ENCODE results near the gene LRTM1.

DNA sequence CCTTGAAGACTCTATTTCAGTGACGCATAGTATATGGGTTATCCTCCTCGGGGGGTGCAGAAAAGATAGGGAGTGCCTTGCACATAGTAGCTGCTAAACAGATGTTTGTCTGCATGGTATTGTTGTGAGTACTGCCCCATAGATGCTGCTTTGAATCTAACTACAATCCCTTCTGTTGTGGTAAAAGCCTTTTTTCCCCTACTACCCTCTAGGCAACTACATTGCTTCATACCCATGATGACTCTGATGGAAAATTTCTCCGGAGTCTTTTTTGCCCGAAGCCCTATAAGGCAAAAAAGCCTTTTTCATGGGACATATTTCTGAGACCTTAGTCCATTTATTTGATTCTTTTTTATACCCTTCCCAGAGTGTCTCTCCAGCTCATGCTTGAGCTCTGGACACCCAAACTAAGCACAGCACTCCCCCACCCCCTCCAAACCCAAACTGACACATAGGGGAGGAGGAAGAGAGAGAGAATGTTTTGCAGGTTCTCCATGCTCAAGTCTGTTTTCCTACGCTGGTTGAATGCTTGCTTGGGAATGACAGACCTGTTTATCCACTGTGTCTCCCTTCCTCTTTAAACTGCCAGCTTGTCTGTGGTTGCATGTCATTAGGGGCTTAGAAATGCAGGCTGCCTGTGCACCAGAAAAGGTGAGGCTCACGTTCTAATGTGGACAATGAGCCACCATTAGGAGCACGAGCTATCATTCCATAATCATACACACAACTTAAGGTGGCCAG lies 52.9 kb downstream of the LRTM1 start:
- TF ChIP-seq, protein P1, sequence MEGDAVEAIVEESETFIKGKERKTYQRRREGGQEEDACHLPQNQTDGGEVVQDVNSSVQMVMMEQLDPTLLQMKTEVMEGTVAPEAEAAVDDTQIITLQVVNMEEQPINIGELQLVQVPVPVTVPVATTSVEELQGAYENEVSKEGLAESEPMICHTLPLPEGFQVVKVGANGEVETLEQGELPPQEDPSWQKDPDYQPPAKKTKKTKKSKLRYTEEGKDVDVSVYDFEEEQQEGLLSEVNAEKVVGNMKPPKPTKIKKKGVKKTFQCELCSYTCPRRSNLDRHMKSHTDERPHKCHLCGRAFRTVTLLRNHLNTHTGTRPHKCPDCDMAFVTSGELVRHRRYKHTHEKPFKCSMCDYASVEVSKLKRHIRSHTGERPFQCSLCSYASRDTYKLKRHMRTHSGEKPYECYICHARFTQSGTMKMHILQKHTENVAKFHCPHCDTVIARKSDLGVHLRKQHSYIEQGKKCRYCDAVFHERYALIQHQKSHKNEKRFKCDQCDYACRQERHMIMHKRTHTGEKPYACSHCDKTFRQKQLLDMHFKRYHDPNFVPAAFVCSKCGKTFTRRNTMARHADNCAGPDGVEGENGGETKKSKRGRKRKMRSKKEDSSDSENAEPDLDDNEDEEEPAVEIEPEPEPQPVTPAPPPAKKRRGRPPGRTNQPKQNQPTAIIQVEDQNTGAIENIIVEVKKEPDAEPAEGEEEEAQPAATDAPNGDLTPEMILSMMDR (IDR thresholded peaks at IDR 0.05; ENCODE audit: low read depth, low read length): no peak
- TF ChIP-seq EZH2phosphoT487 (IDR thresholded peaks at IDR 0.05; ENCODE audit: low read depth): no peak

All from OCI-LY3 (cell line).